Superior temporal gyrus (tissue), 1 donor: Measurements from ENCODE around the gene COL23A1.
"Not testable (repeated sequence)": the region's sequence is repeated elsewhere in the genome, so short reads cannot be mapped to it uniquely, and the experiment has no call there.

ENCODE experiments used
- DNase-seq: peaks from one replicate; pipeline ENCODE4 v3.0.0-alpha.2; 2016; ENCODE audit errors: extremely low spot score

Gene COL23A1

DNA sequence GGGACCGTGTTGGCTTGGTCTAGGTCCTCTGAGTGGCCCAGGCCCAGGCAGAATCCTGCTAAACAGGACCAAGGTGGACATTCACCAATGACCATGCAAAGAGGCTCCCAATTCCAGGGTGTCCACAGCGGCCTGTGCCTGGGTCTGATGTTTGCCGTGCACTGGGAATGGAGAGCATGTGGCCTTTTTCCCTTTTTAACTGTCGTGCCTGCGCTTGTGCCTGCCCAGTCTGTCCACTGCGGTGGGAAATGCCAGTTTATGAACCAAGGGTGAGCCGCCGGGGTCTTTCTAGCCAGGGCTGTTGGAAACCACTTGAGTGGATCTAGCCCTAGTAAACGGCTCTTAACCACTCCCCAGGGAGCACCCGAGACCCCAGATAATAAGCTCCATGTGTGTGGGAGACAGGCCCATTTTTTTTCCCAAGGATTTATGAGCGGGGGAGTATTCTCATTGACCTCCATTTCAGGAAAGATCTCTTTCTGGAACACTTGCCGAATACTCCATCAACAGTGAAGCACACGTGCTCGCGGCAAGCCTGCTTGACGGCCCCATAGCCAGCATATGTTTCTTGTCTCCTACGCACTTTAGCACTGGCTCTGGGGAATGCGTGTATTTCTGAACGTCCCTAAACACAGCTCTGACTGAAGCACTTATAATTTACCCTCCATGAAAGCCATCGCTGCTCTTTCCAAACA lies 264.4 kb downstream of the COL23A1 start:
- no peak for DNase-seq

DNA sequence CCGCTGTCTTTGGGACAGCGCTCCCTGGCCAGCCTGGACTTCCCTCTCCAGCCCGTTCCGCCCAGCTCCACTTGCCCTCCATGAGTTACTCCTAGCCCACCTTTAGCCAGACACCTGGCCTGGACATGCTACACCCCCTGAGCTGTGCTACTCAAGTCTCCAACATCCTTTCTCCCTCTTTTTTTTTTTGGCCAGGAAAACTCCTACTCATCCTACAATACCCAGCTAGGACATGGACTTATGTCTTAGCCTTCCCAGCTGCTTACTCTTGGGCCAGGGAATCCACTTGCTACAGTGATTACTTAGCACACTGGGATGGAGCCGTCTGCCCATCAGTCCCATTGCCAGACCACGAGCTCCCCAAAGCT lies 264.9 kb downstream of the COL23A1 start:
- no peak for DNase-seq

DNA sequence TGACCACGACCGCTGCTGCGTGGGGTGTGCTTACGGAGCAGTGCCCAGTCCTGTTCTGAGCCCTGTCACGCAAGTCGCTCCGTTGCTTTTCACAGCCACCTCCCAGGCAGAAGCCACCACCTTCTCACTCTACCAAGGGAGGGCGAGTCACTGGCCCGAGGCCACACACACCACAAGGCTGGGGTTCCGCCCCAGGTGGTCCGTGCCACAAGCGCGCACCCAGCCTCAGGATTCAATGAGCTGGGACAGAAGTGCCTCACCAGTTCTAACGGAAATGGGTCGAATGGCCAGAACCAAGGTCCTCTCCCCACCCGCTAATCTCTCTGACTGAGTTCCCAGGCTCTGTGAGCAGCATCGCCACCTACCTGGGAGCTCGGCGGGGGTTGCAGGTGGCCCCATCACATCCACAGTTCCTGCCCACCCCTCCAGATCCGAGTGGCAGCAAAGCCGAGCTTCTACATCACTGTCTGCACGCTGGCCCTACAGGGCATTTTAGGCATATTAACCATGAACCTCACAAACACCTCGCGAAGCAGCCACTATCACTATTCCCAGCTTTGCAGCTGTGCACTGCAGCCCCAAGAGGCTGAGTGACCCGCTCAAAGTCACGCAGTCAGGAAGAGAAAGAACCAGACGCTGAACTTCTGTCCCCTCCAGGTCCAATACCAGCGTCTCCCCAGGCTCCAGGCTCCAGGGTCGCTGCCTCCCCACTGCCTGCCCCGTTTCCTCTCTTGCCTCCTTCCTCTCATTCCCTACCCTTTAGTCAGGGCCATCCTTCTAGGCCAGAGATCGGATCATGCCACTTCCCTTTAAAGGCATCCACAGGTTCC lies 265.5 kb downstream of the COL23A1 start:
- no peak for DNase-seq

DNA sequence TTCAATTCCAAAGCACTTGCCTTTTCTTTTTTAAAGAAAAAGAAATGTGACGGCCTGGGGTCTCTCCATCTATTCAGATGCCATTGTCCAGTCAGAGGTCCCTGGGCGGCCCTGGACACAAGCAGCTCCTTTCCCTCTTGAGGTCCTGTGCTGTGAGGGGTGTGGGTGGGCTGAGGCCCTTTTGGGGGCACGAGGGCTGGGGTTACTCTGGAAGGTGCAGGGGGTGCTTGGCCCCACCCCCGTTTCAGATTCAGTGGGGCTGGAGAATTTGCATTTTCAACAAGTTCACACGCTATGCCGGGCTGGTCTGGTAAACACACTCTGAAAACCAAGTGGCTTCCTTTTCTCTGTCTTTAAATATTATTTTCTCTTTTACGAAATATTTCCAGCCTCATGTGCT lies 266.2 kb downstream of the COL23A1 start:
- DNase-seq = no peak

DNA sequence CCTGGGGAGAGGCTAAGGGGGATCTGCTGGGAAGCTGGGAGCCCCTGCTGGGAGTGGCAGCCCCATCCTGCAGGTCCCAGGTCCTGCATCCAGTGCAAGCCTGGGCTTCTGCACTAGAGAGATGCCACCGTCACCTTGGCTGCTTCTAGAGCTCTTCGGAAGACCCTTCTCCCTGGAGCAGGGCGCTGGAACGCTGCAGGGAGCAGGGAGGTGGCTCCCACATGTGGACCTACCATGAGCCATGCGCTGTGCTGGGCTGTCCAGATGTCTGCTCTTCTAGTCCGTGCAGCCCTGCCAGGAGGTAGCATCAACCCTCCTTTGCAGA lies 266.7 kb downstream of the COL23A1 start:
- DNase-seq = no peak

DNA sequence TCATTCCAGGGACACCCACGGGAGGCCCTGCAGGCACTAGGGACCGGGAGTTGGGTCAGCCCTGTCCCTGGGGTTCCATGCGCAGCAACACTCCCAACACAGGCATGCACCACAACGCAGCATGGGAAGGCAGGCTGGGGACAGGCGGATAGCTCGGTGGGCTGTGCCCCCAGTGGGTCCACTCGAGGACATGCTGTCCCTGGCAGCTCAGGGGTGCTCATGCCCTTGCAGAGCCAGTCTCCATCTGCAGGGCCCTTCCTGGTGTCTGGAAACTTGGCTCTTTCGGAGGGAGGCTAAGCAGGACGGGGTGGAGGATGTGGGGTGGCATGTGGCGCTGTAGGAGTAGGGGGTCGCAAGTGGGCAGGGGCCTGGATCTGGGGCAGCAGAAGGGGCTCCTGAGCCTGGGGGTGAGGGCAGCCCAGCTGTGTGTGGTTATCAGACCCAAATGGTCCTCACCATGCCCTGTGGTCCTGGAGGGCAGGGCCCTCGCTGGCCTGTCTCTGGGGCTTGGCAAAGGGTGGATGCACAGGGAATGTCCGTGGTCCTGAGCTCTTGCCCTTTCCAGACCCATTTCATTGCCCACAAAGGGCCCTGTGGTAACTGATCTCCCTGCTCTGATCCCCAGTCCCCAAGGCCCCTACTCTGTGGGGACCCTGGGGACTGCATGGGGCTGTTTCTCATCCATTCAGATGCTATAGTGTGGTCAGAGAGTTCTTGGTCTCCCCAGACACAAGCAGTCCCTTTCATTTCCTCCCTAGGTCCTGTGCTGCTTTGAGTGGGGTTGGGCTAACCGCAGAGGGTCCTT lies 267.3 kb downstream of the COL23A1 start:
- DNase-seq = no peak

DNA sequence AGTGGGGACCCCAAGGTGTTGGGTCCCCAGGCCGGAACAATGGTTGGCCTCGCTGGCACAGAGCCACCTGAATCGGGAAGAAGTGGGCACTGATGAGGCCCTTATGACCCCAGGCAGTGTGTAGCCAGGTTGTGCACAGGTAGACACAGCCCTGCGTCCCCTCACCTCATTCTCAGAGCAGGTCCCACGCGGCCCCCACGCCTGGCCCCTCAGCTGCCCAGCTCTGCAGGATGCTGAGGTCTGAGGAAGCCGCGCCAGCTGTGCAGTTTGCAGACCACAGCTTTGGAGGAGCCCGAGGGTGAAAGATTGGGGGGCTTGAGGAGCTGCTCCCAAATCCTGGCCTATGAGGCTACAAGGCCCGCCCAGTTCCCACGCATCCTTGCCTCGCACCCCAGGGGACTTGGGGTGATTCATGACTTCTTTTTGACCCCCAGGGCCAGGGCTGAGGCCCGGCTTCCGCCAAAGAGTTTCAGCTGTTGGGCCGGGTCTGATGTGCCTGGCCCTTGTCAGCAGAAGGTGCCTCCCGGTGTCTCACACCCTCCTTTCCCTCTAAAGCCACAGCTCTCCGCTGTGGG lies 269.8 kb downstream of the COL23A1 start:
- no peak for DNase-seq

DNA sequence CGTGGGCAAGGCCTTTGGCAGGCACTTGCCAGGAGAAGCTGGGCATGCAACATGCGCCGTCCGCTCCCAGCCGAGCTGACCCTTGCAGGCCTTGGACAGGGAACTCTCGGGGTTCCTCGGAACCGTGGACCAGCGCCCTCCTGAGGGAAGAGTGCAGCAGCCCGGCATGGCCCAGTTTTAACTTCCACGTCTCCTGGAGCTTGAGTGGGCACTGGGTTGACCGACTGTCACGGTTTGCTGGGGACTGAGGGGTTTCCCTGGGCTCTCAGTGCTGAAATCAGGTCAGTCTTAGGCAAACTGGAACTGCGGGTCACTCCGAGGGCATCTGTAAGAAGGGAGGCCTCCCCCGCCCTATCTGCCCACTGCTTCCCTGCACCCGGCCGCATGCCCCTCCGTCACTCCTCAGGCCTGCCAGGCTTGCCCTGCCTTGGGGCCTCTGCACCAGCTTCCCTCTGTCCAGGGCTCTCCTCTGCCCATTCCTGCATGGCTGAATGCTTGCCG lies 270.6 kb downstream of the COL23A1 start:
- DNase-seq = no peak

DNA sequence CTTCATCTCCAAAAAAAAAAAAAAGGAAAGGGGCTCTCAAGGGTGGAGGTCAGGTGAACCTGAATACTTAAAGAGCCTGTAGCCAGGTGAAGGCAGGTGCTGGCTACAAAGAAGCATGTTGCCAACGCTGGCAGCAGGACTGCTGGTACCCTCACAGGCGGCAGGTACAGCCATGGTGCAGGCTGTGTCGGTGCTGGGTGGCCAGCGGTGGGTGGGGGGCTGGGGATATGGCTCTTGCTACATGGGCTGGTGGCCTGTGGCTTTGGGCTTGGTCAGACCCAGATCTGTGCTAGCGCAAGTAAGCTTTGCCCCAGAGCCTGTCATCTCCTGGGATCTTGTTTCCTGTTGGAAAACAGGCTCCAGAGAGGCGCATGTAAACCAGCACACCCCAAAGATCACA lies 271.3 kb downstream of the COL23A1 start:
- DNase-seq = no peak

DNA sequence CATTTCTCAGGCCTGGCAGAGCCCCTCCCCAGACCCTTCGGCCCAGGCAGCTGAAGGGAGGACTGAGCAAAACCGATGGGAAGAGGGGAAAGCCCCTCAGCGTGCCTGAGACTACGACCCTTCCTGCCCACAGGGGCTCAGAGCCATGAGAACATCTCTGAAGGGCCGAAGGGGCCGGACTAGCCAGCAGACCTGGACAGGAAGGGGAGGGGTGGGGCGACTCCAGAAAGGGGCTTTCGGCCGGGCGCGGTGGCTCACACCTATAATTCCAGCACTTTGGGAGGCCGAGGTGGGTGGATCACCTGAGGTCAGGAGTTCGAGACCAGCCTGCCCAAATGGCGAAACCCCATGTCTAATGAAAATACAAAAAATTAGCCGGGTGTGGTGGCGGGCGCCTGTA lies 271.8 kb downstream of the COL23A1 start:
- DNase-seq = no peak

DNA sequence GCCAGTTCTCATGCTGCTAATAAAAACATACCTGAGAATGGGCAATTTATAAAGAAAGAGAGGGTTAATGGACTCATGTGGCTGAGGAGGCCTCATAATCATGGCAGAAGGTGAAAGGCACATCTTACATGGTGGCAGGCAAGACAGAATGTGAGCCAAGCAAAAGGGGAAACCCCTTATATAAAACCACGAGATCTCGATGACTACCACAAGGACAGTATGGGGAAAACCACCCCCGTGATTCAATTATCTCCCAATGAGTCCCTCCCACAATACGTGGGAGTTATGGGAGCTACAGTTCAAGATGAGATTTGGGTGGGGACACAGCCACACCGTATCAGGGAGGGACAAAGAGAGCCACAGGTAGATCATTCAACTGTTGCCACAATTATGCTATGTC lies 272.5 kb downstream of the COL23A1 start:
- not testable (repeated sequence) for DNase-seq

DNA sequence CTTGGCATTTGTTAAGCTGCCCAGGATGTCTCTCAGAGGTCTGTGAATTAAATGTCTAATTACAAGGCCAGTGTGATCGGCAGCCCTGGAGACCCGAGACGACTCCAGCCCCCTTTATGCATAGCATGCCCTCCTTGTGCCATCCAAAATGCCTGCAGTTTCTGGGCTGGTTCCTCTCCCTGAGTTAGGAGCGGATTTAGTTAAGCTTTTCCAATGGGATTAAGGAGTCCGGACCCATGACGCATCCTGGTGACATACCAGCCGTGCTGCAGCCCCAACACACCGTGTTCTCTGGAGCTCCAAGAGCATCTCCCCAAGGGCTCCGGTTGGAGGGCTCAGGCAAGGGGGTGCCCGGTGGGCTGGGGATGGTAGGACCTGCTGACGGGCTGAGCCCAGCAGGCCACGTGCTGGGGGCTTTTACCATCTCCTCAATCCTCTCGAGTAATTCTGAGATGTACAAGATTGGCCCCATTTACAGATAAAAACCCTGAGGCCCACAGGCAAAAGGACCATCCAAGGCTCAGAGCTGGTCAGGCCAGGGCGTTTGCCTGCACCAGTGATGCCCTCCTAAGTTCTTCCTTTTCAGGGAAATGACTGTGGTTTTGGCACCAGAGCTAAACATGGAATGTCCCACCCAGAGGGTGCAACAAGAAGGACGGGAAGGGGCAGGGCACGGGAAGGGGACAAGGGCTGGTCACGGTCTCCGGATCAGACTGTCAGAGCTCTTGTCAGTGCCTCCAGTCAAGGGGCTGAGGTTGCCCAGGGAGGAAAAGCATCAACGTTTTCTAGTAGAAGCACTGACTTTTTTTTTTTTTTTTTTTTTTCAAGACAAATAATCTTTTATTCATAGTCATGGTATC lies 275.0 kb downstream of the COL23A1 start:
- DNase-seq = no peak

DNA sequence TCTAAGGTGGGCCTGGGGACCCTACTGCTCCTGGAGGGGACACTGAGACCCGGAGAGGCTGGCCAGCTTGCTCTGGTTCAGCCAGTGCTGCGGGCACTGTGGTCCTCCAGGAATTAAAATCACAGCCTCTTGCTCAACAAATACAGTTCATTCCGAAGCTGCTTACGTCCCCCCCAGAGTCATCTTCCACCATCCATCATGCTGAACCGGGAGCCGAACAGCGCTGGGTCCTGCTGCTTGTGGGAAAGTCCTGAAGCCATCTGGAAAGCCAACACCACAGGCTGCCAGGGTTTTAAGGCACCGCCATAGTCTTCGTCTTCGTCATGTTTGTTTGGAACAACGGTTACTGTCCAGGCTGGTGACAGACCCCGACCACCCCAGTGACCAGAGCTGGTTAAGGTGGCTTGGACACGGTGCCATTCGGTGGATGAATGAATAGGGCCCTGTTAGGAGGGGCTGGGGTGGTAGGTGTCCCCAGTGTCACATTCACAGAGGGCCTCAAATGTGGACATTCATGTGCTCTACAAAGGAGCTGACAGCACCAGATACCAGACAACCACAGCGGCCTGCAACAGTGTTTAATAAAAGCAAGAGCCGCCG lies 276.0 kb downstream of the COL23A1 start:
- DNase-seq = no peak

DNA sequence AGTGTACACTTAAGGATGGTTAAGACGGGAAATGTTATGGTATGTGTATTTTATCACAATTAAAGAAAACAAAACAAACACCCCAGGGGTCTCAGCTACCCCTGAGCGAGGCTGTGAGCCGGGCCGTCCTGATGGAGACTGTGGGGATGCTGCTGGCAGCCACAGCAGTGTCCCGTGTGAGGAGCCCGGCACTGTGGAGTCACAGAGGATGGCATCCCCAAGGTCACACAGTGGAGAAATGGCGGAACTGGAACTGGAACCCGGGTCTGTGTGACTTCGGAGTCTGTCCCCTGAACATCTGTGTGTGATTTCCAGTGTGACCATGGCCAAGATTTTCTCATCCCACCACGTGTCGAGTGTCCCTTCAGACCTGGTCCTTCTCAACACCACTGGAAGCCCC lies 276.9 kb downstream of the COL23A1 start:
- no peak for DNase-seq

DNA sequence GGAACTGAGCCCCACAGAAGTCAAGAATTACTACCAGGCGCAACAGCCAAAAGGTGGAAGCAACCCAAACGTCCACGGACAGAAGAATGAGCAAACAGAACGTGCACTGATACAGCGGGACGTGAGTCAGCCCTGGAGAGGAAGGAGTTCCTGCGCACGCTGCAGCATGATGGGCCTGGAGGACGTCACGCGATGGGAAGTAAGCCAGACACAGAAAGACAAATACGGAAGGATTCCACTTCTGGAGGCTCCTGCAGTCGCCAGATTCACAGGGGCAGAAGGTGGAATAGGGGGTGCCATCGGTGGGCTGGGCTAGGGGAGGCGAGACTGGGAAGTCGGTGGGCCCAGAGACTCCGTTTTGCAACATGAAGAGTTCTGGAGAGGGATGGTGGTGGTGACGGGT lies 277.3 kb downstream of the COL23A1 start:
- no peak for DNase-seq

DNA sequence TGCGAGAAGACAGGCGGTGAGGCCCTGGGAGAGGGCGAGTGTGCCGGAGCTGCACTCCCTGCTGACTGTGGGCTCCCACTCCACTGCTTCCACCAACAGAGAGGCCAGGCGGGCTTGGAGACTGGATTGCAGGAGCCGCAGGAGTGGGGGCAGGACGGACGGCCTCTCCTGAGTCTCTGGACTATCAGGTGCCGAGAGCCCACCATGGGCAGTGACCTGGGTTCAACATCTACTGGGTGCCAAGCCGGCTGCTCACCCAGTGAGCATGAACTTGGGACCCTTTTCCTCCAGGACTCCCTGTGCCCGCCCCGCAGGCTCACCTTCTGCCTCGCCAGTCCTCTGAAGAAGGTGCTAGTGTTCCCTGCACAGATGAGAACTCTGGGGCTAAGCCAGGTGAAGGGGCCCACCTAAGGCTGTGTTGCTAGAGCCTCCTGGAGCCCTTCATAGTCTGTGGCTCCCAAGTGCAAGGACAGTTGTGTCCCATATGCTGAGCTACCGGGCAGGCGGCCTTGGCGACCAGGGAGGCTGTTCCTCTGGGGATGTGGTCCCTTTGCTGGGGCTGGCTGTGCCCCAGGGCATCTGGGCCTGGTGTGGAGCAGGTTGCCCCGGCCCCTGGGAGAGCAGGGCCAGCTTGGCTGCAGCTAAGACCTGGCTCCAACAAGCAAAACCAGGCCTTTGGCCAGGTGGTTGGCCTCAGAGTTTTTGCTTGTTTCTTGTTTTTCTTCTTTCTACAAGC lies 279.9 kb downstream of the COL23A1 start:
- no peak for DNase-seq

DNA sequence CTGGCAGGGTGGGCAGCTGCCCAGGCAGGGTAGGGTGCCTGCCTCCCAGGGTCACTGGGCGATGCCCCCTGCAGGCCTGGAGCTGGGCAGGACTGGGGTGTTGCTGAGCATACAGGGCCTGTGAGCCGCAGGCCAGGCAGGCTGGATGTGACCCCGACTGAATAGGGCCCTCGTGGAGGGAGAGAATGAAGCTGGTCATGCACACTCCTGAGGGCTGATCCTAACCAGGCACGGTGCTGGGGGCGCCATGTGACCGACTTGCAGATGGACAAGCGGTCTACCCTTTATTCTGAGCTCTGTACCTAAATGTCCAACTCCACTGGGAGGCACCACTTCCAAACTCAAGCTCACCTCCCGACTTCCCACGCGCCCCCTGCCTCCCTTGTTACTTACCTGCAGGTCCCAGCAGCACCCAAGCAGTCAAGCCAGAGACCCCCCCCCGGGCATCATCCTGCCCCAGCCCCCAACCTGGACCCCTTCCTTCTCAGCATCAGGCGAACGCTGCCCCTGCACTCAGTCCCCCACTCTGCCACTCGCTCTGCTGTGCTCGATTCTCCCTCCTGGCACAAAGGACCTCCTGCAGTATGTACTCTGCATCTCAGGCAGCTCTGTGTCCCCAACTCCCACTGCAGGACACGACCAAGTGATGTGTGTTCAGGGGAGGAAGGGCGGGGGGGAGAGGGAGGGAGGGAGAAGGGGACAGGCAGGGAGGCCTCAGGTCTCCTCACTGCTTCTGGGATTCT lies 280.8 kb downstream of the COL23A1 start:
- no peak for DNase-seq

DNA sequence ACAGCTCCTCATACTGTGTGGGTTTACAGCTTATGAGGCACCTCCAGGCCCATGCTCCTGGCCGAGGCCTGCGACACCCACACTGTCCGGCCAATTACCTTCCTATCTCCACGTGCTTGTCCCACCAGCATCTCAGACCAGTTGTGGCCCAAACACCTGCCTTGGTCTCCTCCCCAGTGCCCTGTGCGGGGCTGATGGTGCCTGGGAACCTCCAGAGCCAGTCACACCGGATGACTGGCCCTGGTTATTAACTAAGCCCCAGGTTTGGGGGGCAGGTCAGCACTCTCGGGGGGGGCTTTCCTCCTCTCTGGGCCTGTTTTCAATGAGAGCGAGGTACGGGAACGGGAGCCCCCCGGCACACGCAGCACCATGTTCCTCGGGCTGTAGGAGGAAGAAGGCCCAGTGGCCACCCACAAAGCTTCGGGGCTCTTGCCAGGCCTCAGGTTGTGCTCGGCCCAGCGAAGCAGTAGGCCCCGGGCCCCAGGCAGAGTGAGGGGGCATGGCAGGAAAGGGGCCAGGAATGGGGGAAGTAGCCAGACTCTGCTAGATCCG lies 281.6 kb downstream of the COL23A1 start:
- no peak for DNase-seq
